ENCODE measurements around the gene GIPC2.

- TF ChIP-seq POLR2A (IDR thresholded peaks at IDR 0.05): no peak
- no peak for TF ChIP-seq CTCF (IDR thresholded peaks at IDR 0.05)
Observed at GRCh38 chr1:78075621-78076020, 29.9 kb downstream of the GIPC2 start.

Data from heart left ventricle (tissue), 13 donors.